Cardiac muscle cell (in vitro differentiated cells and primary cell): ENCODE results near the gene CRNKL1. TPM values are rescaled to one million over a fixed set of nuclear protein-coding genes. Genes with fewer than 3 reads are reported as not detected.

Experiments
- DNase-seq, 2 donors: peaks; one replicate each; pipeline versions ENCODE4 v3.0.0 to v3.0.0-alpha.2; 2010 to 2017; ENCODE audit warnings: low read depth in 1 of 2, low spot score in 1 of 2
- H3K27ac ChIP-seq: fragments of 200-600 bp; sonication (generic); 2 replicates; pipeline ENCODE4 v1.5.1; 2016
- H3K27me3 ChIP-seq: fragments of 200-600 bp; sonication (generic); 2 replicates; pipeline ENCODE4 v1.6.0; 2016; ENCODE audit warnings: control low read depth
- H3K36me3 ChIP-seq: fragments of 200-600 bp; sonication (generic); 2 replicates; pipeline ENCODE4 v1.5.1; 2016; ENCODE audit warnings: control low read depth
- H3K4me1 ChIP-seq: fragments of 200-600 bp; sonication (generic); 2 replicates; pipeline ENCODE4 v1.8.1; 2017; ENCODE audit warnings: low read depth, mild to moderate bottlenecking, mixed run types
- H3K4me3 ChIP-seq: fragments of 200-600 bp; sonication (generic); 2 replicates; pipeline ENCODE4 v1.5.1; 2016; ENCODE audit warnings: mild to moderate bottlenecking
- H3K9me3 ChIP-seq: fragments of 200-600 bp; sonication (generic); 2 replicates; pipeline ENCODE4 v1.5.1; 2017; ENCODE audit warnings: low read depth, mild to moderate bottlenecking, control low read depth
- CTCF ChIP-seq: IDR thresholded peaks from 2 replicates; pipeline ENCODE4 v1.5.1; 2012; ENCODE audit warnings: low read depth, mild to moderate bottlenecking, low read length
- polyA plus RNA-seq: library from polyadenylated mRNA; unstranded; fragments of >200 nt; fragmentation: Nextera tagmentation; extraction: Ambion mirVana; gene quantifications from 2 replicates; pipeline ENCODE4 v1.2.1, GENCODE V29; 2016
- total RNA-seq: library from RNA; depleted of rRNA; stranded (reverse); fragments of >200 nt; gene quantifications from 2 replicates; pipeline ENCODE4 v1.2.3, GENCODE V29; 2016

Gene CRNKL1
- total and polyA plus RNA-seq, 2 experiments from 2014 or later, result 16.4 to 24.8 TPM

DNA sequence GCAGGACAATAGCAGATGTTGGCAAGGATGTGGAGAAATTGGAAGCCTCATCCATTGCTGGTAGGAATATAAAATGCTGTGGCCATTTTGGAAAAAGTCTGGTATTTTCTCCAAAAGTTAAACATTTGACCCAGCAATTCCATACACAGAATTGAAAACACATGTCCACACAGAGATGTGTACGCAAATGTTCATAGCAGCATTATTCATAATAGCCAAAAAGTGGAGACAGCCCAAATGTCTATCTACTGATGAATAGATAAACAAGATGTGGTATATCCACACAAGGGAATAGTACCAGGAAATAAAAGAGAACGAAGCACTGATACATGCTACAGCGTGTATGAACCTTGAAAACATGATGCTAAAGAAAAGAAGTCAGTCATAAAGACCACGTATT lies 40.6 kb upstream of the CRNKL1 start:
- Histone ChIP-seq H3K4me3 (no peak overlapping the region), H3K27me3 (no peaks in the 10 kb centered on the region), H3K36me3 (no peaks in the 10 kb centered on the region), H3K27ac (no peak overlapping the region), H3K4me1 (no peaks in the 10 kb centered on the region), H3K9me3 (no peaks in the 10 kb centered on the region)
- no peak for TF ChIP-seq CTCF
- no peak for DNase-seq

DNA sequence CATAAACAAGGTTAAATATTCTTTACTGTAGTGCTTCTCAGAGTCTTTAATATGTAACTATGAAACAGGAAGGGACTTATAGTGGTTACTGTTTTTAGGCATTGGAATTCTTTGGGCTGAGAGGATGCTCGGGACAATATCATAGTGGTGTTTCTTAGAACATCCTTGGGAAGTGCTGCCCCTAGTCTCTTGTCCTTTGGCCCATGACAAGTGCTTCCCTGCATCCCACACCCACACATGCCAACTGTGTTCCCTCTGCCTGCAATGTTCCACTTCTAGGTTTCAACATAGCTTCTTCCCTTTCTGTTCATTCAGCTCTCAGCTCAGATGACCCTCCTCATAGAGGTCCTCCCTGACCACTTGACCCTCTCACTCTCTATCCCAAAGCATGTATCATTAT lies 37.7 kb upstream of the CRNKL1 start:
- Histone ChIP-seq H3K4me3 (no peak overlapping the region), H3K4me1 (no peaks in the 10 kb centered on the region), H3K9me3 (no peaks in the 10 kb centered on the region), H3K27ac (no peak overlapping the region), H3K27me3 (no peaks in the 10 kb centered on the region), H3K36me3 (no peaks in the 10 kb centered on the region)
- no peak for TF ChIP-seq CTCF
- no peak for DNase-seq

GRCh38 chr20:20089018-20089417 lies 36.8 kb upstream of the CRNKL1 start:
- no peak for TF ChIP-seq CTCF
- Histone ChIP-seq H3K27ac (no peak overlapping the region), H3K4me3 (no peak overlapping the region), H3K36me3 (no peaks in the 10 kb centered on the region), H3K27me3 (no peaks in the 10 kb centered on the region), H3K4me1 (no peaks in the 10 kb centered on the region), H3K9me3 (no peaks in the 10 kb centered on the region)
- DNase-seq, result no peak

- Histone ChIP-seq H3K4me1 (no peaks in the 10 kb centered on the region), H3K27me3 (peaks cover 16% of the 10 kb centered on the region), H3K36me3 (no peaks in the 10 kb centered on the region), H3K4me3 (no peak overlapping the region), H3K27ac (no peak overlapping the region), H3K9me3 (no peaks in the 10 kb centered on the region)
- TF ChIP-seq CTCF, result no peak
- no peak for DNase-seq
Observed at GRCh38 chr20:20085812-20086211, 33.5 kb upstream of the CRNKL1 start.

- no peak overlapping the region for H3K27ac ChIP-seq
Observed at GRCh38 chr20:20085071-20085470, 32.8 kb upstream of the CRNKL1 start.

More at GRCh38 chr20:20085071-20085470, 32.8 kb upstream of the CRNKL1 start:
- Histone ChIP-seq H3K4me1 (no peaks in the 10 kb centered on the region), H3K9me3 (no peaks in the 10 kb centered on the region), H3K27me3 (peaks cover 20% of the 10 kb centered on the region), H3K4me3 (no peak overlapping the region), H3K36me3 (no peaks in the 10 kb centered on the region)
- TF ChIP-seq CTCF, result no peak
- no peak for DNase-seq
